ENCODE measurements around the gene VWDE. TPM values are rescaled to one million over a fixed set of nuclear protein-coding genes. Genes with fewer than 3 reads are reported as not detected.

Gene VWDE
- total RNA-seq, 1 donor from 2014 or later: 12.4 TPM

DNA sequence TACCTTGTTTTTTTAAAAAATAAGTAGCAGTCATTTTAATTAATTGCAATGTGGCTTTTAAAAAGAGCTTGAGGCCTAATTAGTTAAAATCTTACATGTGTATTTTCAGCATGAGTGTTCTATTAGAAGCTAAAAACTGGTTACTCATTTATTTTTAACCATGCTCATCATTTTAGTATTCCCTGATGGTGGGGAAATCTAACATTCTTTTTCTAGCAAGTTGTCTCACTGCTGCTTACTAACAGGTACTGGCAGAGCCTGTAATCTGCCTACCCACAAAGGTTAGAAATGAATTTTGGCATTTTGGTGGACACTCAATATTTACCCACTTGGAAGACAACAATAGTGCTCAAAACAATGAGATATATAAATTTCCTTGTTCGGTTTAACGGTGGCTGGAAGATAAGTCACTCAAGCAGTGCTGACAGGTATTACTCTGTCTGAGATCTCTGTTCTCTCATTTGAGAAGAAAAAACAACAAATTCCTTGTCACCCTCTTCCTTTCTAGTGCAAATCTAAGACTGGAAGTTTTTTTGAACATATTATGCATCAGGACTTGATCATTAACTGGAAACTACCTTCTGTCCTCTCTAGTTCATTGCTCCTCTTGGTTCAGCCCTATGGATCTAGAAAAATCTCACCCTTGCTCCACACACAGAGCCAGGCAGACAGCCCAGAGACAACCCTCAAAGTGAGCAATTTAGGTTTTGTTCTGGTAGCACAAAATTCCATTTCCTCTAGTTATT, 83.3 kb downstream of the VWDE start:
- peak overlapping the region; percentile 64 for H3K27ac Mint-ChIP-seq (ENCODE audit: unreplicated experiment)
- peaks cover 14% of the 10 kb centered on the region for H3K4me1 Mint-ChIP-seq (ENCODE audit: low read depth, unreplicated experiment)

DNA sequence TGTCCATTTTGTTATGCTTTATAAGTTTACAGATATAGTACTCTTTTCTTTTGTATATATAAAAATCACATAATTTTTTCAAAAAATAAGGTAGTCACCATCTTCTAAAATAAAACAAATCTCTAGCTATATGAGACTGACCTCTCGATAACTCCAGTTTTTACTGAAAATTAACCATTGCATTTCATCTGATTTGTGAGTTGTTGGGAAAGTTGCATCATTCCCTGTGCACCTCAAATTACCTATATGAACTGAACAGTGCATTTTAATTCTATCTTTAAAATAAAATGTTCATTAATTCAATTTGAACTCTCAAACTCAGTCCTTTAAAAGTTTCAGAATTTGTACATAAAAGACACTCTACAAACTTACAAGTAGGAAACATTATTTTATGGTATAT, 86.0 kb downstream of the VWDE start:
- TF ChIP-seq, protein P1, sequence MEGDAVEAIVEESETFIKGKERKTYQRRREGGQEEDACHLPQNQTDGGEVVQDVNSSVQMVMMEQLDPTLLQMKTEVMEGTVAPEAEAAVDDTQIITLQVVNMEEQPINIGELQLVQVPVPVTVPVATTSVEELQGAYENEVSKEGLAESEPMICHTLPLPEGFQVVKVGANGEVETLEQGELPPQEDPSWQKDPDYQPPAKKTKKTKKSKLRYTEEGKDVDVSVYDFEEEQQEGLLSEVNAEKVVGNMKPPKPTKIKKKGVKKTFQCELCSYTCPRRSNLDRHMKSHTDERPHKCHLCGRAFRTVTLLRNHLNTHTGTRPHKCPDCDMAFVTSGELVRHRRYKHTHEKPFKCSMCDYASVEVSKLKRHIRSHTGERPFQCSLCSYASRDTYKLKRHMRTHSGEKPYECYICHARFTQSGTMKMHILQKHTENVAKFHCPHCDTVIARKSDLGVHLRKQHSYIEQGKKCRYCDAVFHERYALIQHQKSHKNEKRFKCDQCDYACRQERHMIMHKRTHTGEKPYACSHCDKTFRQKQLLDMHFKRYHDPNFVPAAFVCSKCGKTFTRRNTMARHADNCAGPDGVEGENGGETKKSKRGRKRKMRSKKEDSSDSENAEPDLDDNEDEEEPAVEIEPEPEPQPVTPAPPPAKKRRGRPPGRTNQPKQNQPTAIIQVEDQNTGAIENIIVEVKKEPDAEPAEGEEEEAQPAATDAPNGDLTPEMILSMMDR (IDR thresholded peaks at IDR 0.05; ENCODE audit: partially characterized antibody, unreplicated experiment): no peak
- Mint-ChIP-seq H3K4me1 (ENCODE audit: low read depth, unreplicated experiment) (peaks cover 14% of the 10 kb centered on the region), H3K27ac (ENCODE audit: unreplicated experiment) (no peak overlapping the region), H3K36me3 (ENCODE audit: unreplicated experiment) (no peaks in the 10 kb centered on the region), H3K9me3 (ENCODE audit: unreplicated experiment) (no peaks in the 10 kb centered on the region), H3K4me3 (ENCODE audit: unreplicated experiment) (no peak overlapping the region), H3K27me3 (ENCODE audit: unreplicated experiment) (no peaks in the 10 kb centered on the region)
- DNase-seq: no peak

More for the DNA sequence above, 83.3 kb downstream of the VWDE start:
- TF ChIP-seq, protein P1 (IDR thresholded peaks at IDR 0.05; ENCODE audit: partially characterized antibody, unreplicated experiment): no peak
- no peaks in the 10 kb centered on the region for H3K9me3 Mint-ChIP-seq (ENCODE audit: unreplicated experiment)
- DNase-seq: no peak
- H3K36me3 Mint-ChIP-seq (ENCODE audit: unreplicated experiment): no peaks in the 10 kb centered on the region
- no peaks in the 10 kb centered on the region for H3K27me3 Mint-ChIP-seq (ENCODE audit: unreplicated experiment)
- H3K4me3 Mint-ChIP-seq (ENCODE audit: unreplicated experiment): no peak overlapping the region

DNA sequence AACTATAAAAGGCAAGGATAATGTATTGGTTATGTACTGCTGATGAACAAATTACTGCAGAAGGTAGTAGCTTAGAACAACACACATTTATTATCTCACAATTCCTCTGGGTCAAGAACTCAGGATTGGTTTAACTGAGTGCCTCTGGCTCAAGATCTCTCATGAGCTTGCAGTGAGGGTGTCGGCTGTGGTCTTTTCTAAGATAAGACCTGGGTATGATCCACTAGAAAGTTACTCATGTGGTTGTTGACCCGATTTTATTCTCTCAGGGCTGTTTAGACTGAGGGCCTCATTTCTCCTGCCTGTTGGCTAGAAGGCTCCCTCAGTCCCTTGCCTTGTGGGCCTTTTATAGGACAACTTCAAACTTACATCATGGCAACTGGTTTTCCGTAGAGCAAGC, 86.7 kb downstream of the VWDE start:
- peaks cover 16% of the 10 kb centered on the region for H3K4me1 Mint-ChIP-seq (ENCODE audit: low read depth, unreplicated experiment)
- H3K27ac Mint-ChIP-seq (ENCODE audit: unreplicated experiment): no peak overlapping the region
- H3K36me3 Mint-ChIP-seq (ENCODE audit: unreplicated experiment): no peaks in the 10 kb centered on the region
- H3K27me3 Mint-ChIP-seq (ENCODE audit: unreplicated experiment): no peaks in the 10 kb centered on the region
- no peak overlapping the region for H3K4me3 Mint-ChIP-seq (ENCODE audit: unreplicated experiment)
- TF ChIP-seq, protein P1 (IDR thresholded peaks at IDR 0.05; ENCODE audit: partially characterized antibody, unreplicated experiment): no peak
- H3K9me3 Mint-ChIP-seq (ENCODE audit: unreplicated experiment): no peaks in the 10 kb centered on the region
- DNase-seq: no peak

DNA sequence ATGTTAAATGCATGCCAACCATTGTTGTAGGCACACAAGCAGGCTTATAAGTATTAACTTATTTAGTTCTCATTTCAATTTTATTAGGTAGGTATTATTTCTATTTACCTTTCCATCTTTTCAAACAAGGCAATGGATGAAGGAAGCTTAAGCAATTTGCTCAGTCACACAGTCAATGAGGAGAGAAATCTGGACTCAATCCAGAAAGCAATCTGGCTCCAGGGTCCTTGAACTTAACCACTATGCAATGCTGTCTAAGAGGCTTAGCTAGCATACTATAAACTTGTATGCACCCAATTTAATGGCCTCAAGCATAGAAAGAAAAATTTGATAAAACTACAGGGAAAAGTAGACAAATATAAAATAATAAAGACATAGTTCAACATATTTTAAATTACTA, 88.6 kb downstream of the VWDE start:
- Mint-ChIP-seq H3K27me3 (ENCODE audit: unreplicated experiment) (no peaks in the 10 kb centered on the region), H3K9me3 (ENCODE audit: unreplicated experiment) (no peaks in the 10 kb centered on the region), H3K36me3 (ENCODE audit: unreplicated experiment) (no peaks in the 10 kb centered on the region), H3K27ac (ENCODE audit: unreplicated experiment) (no peak overlapping the region), H3K4me3 (ENCODE audit: unreplicated experiment) (no peak overlapping the region), H3K4me1 (ENCODE audit: low read depth, unreplicated experiment) (peaks cover 6% of the 10 kb centered on the region)
- TF ChIP-seq, protein P1 (IDR thresholded peaks at IDR 0.05; ENCODE audit: partially characterized antibody, unreplicated experiment): no peak
- DNase-seq: no peak

DNA sequence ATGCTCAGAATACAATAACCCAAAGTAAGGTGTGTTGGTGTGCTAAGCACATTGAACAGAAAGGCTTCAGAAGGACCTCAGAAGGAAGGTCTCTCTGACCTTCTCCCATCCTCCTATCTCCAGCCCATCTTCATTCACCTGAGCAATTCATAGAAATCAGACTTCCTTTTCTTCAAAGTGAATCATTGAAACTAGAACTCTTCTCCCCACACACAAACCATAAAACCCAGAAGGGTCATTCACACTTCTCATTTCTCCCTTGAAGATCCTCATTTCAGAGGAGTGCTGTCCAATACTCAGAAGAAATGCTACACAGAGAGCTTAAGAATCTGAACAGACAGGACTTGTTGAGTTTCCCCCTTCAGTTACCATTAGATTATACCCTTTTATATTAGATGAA, 89.5 kb downstream of the VWDE start:
- no peaks in the 10 kb centered on the region for H3K9me3 Mint-ChIP-seq (ENCODE audit: unreplicated experiment)

More for the DNA sequence above, 89.5 kb downstream of the VWDE start:
- no peak for DNase-seq
- Mint-ChIP-seq H3K36me3 (ENCODE audit: unreplicated experiment) (no peaks in the 10 kb centered on the region), H3K27me3 (ENCODE audit: unreplicated experiment) (no peaks in the 10 kb centered on the region), H3K4me1 (ENCODE audit: low read depth, unreplicated experiment) (peaks cover 6% of the 10 kb centered on the region), H3K4me3 (ENCODE audit: unreplicated experiment) (no peak overlapping the region), H3K27ac (ENCODE audit: unreplicated experiment) (no peak overlapping the region)
- TF ChIP-seq, protein P1 (IDR thresholded peaks at IDR 0.05; ENCODE audit: partially characterized antibody, unreplicated experiment): no peak
